Heart left ventricle (tissue), 16 donors: ENCODE measurements around the gene TIMP1. TPM values are rescaled to one million over a fixed set of nuclear protein-coding genes. Genes with fewer than 3 reads are reported as not detected.
A peak's percentile ranks its signal among the peaks of the same experiment; 100 is the strongest.

Experiments
- ATAC-seq, 4 donors: fragments of 200-7000 bp; cut with Tn5 transposase; one replicate each; pipeline ENCODE4 v1.9.1; 2020 to 2022; ENCODE audit warnings: moderate library complexity in 4 of 4, mild to moderate bottlenecking in 3 of 4, moderate number of reproducible peaks in 1 of 4
- DNase-seq, 5 donors: peaks; one replicate each; pipeline ENCODE4 v3.0.0-alpha.2; 2020
- H3K27ac ChIP-seq, 12 donors: fragments of 200-600 bp; sonication (generic) in 4 of 12; one replicate each; pipeline versions ENCODE4 v1.5.0 to v1.8.0; 2016 to 2022; ENCODE audit warnings: mild to moderate bottlenecking in 2 of 12
- H3K27me3 ChIP-seq, 9 donors: fragments of 200-600 bp; sonication (generic) in 2 of 9; one replicate each; pipeline versions ENCODE4 v1.5.1 to v1.8.0; 2016 to 2022; ENCODE audit warnings: mild to moderate bottlenecking in 3 of 9
- H3K36me3 ChIP-seq, 9 donors: fragments of 200-600 bp; sonication (generic) in 2 of 9; one replicate each; pipeline versions ENCODE4 v1.5.0 to v1.8.0; 2018 to 2022; ENCODE audit warnings: mild to moderate bottlenecking in 2 of 9
- H3K4me1 ChIP-seq, 12 donors: fragments of 200-600 bp; sonication (generic) in 4 of 12; one replicate each; pipeline versions ENCODE4 v1.5.0 to v1.8.0; 2016 to 2022; ENCODE audit warnings: mild to moderate bottlenecking in 3 of 12
- H3K4me3 ChIP-seq, 12 donors: fragments of 200-600 bp; sonication (generic) in 4 of 12; one replicate each; pipeline versions ENCODE4 v1.5.0 to v1.8.0; 2017 to 2022; ENCODE audit warnings: mild to moderate bottlenecking in 9 of 12, moderate library complexity in 4 of 12
- H3K9me3 ChIP-seq, 12 donors: fragments of 200-600 bp; sonication (generic) in 4 of 12; one replicate each; pipeline versions ENCODE4 v1.5.0 to v1.8.0; 2016 to 2022; ENCODE audit warnings: mild to moderate bottlenecking in 1 of 12
- POLR2A ChIP-seq, 2 donors: fragments of 450-650 bp; IDR thresholded peaks; one replicate each; pipeline ENCODE4 v1.6.1; 2017; ENCODE audit warnings: antibody characterized with exemption in 2 of 2, mild to moderate bottlenecking in 2 of 2, moderate library complexity in 2 of 2
- WGBS, 4 donors: extraction: QIAGEN DNeasy Blood & Tissue Kit in 2 of 4; methylation state at CpG; one replicate each; pipeline versions ENCODE4 v1.1.5 to v1.1.7; 2013 to 2018; 5-methylcytosine and 5-hydroxymethylcytosine counted together
- intact Hi-C, 10 donors: fragments of 100-400 bp; cut with DNase I; formaldehyde crosslinking; loops; one replicate each; pipeline versions ENCODE4 v1.11.1 to v1.14.2; 2022
- polyA plus RNA-seq, 2 donors: library from polyadenylated mRNA; stranded (reverse); fragments of 200-250 nt; gene quantifications; one replicate each; pipeline ENCODE4 v1.2.3, GENCODE V29; 2013
- total RNA-seq, 9 donors: library from RNA; depleted of rRNA in 2 of 9; stranded (reverse); fragments of >200 nt in 2 of 9; fragmentation: NEBNext Ultra II Directional in 3 of 9; extraction: Animal tissue kit (Norgen Biotek cat#: 25700) in 3 of 9; gene quantifications; one replicate each; pipeline versions ENCODE4 v1.1.0 to v1.2.4, GENCODE V29; 2016 to 2023
- TF ChIP-seq, protein P1 (sequence below), 12 donors: fragments of 200-600 bp; sonication (generic) in 4 of 12; IDR thresholded peaks; one replicate each; pipeline versions ENCODE4 v1.5.0 to v1.8.0; 2018 to 2022; ENCODE audit warnings: antibody characterized with exemption in 12 of 12, mild to moderate bottlenecking in 5 of 12
- donor health status: ischemic (EF 13 %, LVEDD 7.1; RV severe dilation, severe dysfunction).
- donor health status: healthy with polysubstance abuse.
- donor health status: DM: no; HTN: yes; CAD: no.
- donor health status: DM: no; HTN: no; CAD: no.
- donor health status: ischemic (EF 25% LVEDD 6.9; RV normal size, moderate dysfunction).
- donor health status: ischemic (EF 25% LVEDD 5.7; RV mildly dilated, moderate dysfunction).
- donor health status: healthy.
- donor health status: DM: yes; HTN: yes; CAD: no.
- donor health status: ischemic (EF 35%, LVEDD 5.7; RV mildly dilated, moderate dysfunction).
- donor health status: nonischemic (EF 11% LVEDD 7.7; RV severe dilation, severe dysfunction).
- donor health status: DM: yes; HTN: yes; CAD: no.
- donor health status: PGD.
- donor health status: ischemic (EF 29% LVEDD 5.4; RV normal size, mild dysfunction).
- donor health status: nonischemic (EF 23%, LVEDD 6.1; RV moderate dilation, normal function).

The TIMP1 gene
- total and polyA plus RNA-seq, 11 donors: 52.5 to 864 (median 177) TPM

DNA sequence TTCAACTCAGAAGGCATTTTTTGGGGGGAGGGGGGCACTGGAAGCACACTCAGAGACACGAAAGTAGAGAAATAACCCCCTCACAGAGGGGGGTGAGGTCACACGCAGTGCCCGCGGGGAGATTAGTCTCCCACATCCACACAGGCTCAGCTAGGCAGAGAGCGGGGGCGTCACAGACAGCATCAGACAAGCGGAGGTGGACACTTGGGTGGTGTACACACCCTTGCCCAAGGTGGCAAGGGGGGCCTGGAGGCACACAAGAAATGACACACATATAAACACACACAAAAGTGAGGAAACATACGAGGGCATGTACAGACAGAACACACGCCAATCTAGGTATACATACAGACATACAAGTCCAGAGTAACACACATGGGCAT, 38.1 kb downstream of the TIMP1 start:
- WGBS, 4 donors: 50 to 67% (median 53%) methylated on average over 9 of the region's 9 CpGs
- H3K4me3 ChIP-seq: no peak overlapping the region

DNA sequence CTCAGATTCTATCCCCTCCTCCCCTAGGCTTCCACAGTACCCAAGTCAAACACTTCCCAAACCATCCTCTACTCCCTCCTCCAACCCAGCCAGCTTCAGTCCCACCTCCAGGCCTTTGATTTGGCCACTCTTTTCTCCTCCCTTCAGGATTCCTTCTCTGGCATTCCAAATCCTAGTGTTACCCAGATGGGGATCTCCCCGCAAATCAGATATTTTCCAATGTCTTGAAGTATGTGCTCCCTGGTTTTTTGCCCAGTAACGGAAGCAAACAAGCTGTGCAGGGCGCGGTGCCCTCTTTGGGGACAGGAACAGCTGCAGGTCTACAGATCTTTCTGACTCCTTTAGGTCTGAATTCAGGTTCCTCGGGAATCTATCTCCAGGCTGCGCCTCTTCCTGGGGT, 39.6 kb downstream of the TIMP1 start:
- ATAC-seq (no peak), DNase-seq (no peak)
- Histone ChIP-seq H3K4me3 (no peak overlapping the region), H3K9me3 (no peaks in the 10 kb centered on the region), H3K4me1 (peaks cover 0 to 6% (median 0%) of the 10 kb centered on the region in 12 donors), H3K27ac (no peak overlapping the region), H3K36me3 (no peaks in the 10 kb centered on the region), H3K27me3 (peaks cover 0 to 14% (median 0%) of the 10 kb centered on the region in 9 donors)
- TF ChIP-seq POLR2A (IDR thresholded peaks at IDR 0.05): no peak
- TF ChIP-seq, protein P1, sequence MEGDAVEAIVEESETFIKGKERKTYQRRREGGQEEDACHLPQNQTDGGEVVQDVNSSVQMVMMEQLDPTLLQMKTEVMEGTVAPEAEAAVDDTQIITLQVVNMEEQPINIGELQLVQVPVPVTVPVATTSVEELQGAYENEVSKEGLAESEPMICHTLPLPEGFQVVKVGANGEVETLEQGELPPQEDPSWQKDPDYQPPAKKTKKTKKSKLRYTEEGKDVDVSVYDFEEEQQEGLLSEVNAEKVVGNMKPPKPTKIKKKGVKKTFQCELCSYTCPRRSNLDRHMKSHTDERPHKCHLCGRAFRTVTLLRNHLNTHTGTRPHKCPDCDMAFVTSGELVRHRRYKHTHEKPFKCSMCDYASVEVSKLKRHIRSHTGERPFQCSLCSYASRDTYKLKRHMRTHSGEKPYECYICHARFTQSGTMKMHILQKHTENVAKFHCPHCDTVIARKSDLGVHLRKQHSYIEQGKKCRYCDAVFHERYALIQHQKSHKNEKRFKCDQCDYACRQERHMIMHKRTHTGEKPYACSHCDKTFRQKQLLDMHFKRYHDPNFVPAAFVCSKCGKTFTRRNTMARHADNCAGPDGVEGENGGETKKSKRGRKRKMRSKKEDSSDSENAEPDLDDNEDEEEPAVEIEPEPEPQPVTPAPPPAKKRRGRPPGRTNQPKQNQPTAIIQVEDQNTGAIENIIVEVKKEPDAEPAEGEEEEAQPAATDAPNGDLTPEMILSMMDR (IDR thresholded peaks at IDR 0.05): no peak
- intact Hi-C loops: loop anchor here in 1 of 10 donors (10.0 kb wide), 1 partner anchor 57 kb away; the partner anchor contains the start of gene ARAF
- 71 to 86% (median 77%) methylated on average over 6 of the region's 6 CpGs for WGBS, 4 donors

More for the DNA sequence above, 38.1 kb downstream of the TIMP1 start:
- H3K36me3 ChIP-seq: no peaks in the 10 kb centered on the region
- TF ChIP-seq POLR2A (IDR thresholded peaks at IDR 0.05): no peak
- TF ChIP-seq, protein P1 (IDR thresholded peaks at IDR 0.05): no peak
- H3K9me3 ChIP-seq: no peaks in the 10 kb centered on the region
- DNase-seq (no peak), ATAC-seq (no peak)
- H3K4me1 ChIP-seq: peaks cover 0 to 6% (median 0%) of the 10 kb centered on the region in 12 donors
- no peak overlapping the region for H3K27ac ChIP-seq
- intact Hi-C loops: loop anchor here in 1 of 10 donors (10.0 kb wide), 1 partner anchor 55 kb away; the partner anchor contains the start of gene ARAF
- H3K27me3 ChIP-seq: peaks cover 0 to 14% (median 0%) of the 10 kb centered on the region in 9 donors

DNA sequence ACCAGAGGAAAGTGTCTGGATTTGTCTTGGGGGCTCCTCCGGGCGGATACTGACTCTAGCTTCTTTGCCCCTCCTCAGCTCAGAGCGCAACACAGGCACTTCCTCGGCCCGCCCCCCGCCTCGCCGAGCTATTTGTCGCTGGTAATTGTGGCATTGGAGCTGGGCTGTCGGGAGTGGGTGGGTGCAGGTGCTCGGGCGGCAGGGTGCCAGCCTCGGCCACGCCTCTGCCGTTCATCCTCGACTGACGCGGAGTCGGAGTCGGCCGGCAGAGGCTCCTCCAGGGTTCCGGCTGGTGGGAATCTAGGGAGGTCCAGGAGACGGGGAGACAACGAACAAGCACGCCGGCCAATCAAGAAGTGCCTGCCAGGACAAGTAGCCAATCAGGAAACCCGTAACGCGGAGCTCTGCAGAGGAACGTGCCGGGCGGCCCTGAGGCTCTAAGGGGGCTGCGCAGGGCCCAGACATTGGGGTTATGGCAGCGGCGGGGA, 41.3 kb downstream of the TIMP1 start:
- ATAC-seq: peak in 3 of 4 donors; percentile 65 to 83 (median 68)

DNA sequence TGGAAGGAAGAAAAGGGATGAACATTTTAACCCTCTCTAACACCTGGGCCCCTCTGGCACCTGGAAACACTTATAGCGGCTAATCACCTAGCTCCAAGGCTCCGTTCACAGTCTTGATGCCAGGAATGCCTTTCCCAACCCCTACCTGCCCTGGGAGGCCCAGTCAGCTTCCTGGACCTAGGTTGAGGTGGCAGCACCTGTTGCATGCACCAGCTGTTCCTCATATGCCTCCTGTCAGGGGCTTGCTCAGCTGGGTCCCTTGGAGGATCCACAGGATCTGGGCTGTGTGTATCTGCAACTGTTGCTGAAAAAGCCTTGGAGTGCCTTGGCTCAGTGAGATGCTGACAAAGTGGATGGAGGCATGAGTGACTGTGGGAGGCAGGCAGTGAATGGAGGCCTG, 43.1 kb downstream of the TIMP1 start:
- TF ChIP-seq POLR2A (IDR thresholded peaks at IDR 0.05): no peak
- ATAC-seq (no peak), DNase-seq (no peak)
- no peaks in the 10 kb centered on the region for H3K9me3 ChIP-seq
- H3K27me3 ChIP-seq: peaks cover 0 to 9% (median 0%) of the 10 kb centered on the region in 9 donors
- no peaks in the 10 kb centered on the region for H3K36me3 ChIP-seq
- peaks cover 0 to 5% (median 0%) of the 10 kb centered on the region in 12 donors for H3K4me1 ChIP-seq
- intact Hi-C loops: loop anchor here in 1 of 10 donors (10.0 kb wide), 1 partner anchor 61 kb away; the partner anchor contains the start of gene ARAF
- no peak overlapping the region for H3K27ac ChIP-seq
- 91 to 96% (median 93%) methylated on average over 2 of the region's 2 CpGs for WGBS, 4 donors
- no peak overlapping the region for H3K4me3 ChIP-seq

More for the DNA sequence above, 41.3 kb downstream of the TIMP1 start:
- Histone ChIP-seq H3K4me1 (peaks cover 0 to 6% (median 0%) of the 10 kb centered on the region in 12 donors), H3K27ac (no peak overlapping the region), H3K36me3 (no peaks in the 10 kb centered on the region), H3K9me3 (no peaks in the 10 kb centered on the region), H3K4me3 (peak overlapping the region in 7 of 12 donors; percentile 20 to 55 (median 35)), H3K27me3 (peaks cover 0 to 9% (median 0%) of the 10 kb centered on the region in 9 donors)
- WGBS, 4 donors: 0 to 38% (median 17%) methylated on average over 9 to 35 of the region's 35 CpGs
- DNase-seq: peak; percentile 51 to 69 (median 61)
- TF ChIP-seq POLR2A (IDR thresholded peaks at IDR 0.05): no peak
- TF ChIP-seq, protein P1 (IDR thresholded peaks at IDR 0.05): no peak
- intact Hi-C loops: loop anchor here in 1 of 10 donors (10.0 kb wide), 1 partner anchor 59 kb away; the partner anchor contains the start of gene ARAF
